Liver (tissue), 9 donors: Measurements from ENCODE around the gene CAPN15. TPM values are rescaled to one million over a fixed set of nuclear protein-coding genes. Genes with fewer than 3 reads are reported as not detected.

ENCODE experiments used
- DNase-seq: peaks from one replicate; pipeline ENCODE4 v3.0.0-alpha.2; 2017; ENCODE audit warnings: low spot score
- H3K27ac ChIP-seq, 2 donors: one replicate each; pipeline ENCODE4 v1.7.0; 2013; ENCODE audit warnings: inconsistent platforms in 2 of 2, low read length in 2 of 2, control low read depth in 1 of 2, low read depth in 1 of 2, mild to moderate bottlenecking in 1 of 2
- H3K27me3 ChIP-seq, 4 donors: one replicate each; pipeline versions ENCODE4 v1.6.1 to v1.7.0; 2013; ENCODE audit warnings: low read length in 3 of 4, inconsistent platforms in 1 of 4, mild to moderate bottlenecking in 1 of 4, moderate library complexity in 1 of 4; ENCODE audit not compliant: control insufficient read depth in 4 of 4, insufficient read depth in 4 of 4
- H3K36me3 ChIP-seq, 4 donors: one replicate each; pipeline versions ENCODE4 v1.6.1 to v1.7.0; 2013; ENCODE audit warnings: low read length in 3 of 4, mild to moderate bottlenecking in 3 of 4, low read depth in 1 of 4, moderate library complexity in 1 of 4; ENCODE audit not compliant: control insufficient read depth in 4 of 4, insufficient read depth in 3 of 4
- H3K4me1 ChIP-seq, 4 donors: one replicate each; pipeline versions ENCODE4 v1.6.1 to v1.7.0; 2013; ENCODE audit warnings: low read length in 3 of 4, mild to moderate bottlenecking in 3 of 4, moderate library complexity in 1 of 4; ENCODE audit not compliant: control insufficient read depth in 4 of 4, insufficient read depth in 4 of 4
- H3K4me3 ChIP-seq, 3 donors: one replicate each; pipeline versions ENCODE4 v1.6.1 to v1.7.0; 2013; ENCODE audit warnings: low read length in 3 of 3, control low read depth in 1 of 3, low read depth in 1 of 3, mild to moderate bottlenecking in 1 of 3
- H3K9ac ChIP-seq, 2 donors: one replicate each; pipeline ENCODE4 v1.7.0; 2013; ENCODE audit warnings: low read length in 2 of 2, mild to moderate bottlenecking in 2 of 2, moderate library complexity in 2 of 2, control low read depth in 1 of 2, low read depth in 1 of 2
- H3K9me3 ChIP-seq, 4 donors: one replicate each; pipeline versions ENCODE4 v1.6.1 to v1.7.0; 2013; ENCODE audit warnings: low read length in 3 of 4; ENCODE audit not compliant: control insufficient read depth in 4 of 4
- EGR1 ChIP-seq, 2 donors: IDR thresholded peaks; 2 replicates each; pipeline ENCODE4 v1.6.1; 2016 to 2018; ENCODE audit warnings: antibody characterized with exemption in 2 of 2, low read depth in 2 of 2
- FOXA1 ChIP-seq: IDR thresholded peaks from 2 replicates; pipeline ENCODE4 v1.6.1; 2016; ENCODE audit warnings: antibody characterized with exemption
- FOXA2 ChIP-seq: IDR thresholded peaks from 2 replicates; pipeline ENCODE4 v1.6.1; 2016; ENCODE audit warnings: antibody characterized with exemption
- GABPA ChIP-seq, 2 donors: IDR thresholded peaks in 1 of 2; conservative IDR thresholded peaks in 1 of 2; 2 replicates each; pipeline ENCODE4 v1.6.1; 2016; ENCODE audit warnings: antibody characterized with exemption in 2 of 2, mild to moderate bottlenecking in 1 of 2, moderate library complexity in 1 of 2
- HNF4A ChIP-seq, 2 donors: conservative IDR thresholded peaks; 2 replicates each; pipeline ENCODE4 v1.6.1; 2016; ENCODE audit warnings: antibody characterized with exemption in 2 of 2, mild to moderate bottlenecking in 2 of 2
- HNF4G ChIP-seq: IDR thresholded peaks from 2 replicates; pipeline ENCODE4 v1.6.1; 2016; ENCODE audit warnings: antibody characterized with exemption
- JUND ChIP-seq, 2 donors: IDR thresholded peaks; 2 replicates each; pipeline ENCODE4 v1.6.1; 2016; ENCODE audit warnings: antibody characterized with exemption in 2 of 2
- NR2F2 ChIP-seq: IDR thresholded peaks from 2 replicates; pipeline ENCODE4 v1.6.1; 2016; ENCODE audit warnings: antibody characterized with exemption
- RAD21 ChIP-seq, 2 donors: IDR thresholded peaks; 2 replicates each; pipeline ENCODE4 v1.6.1; 2016; ENCODE audit warnings: antibody characterized with exemption in 2 of 2, mild to moderate bottlenecking in 2 of 2
- RXRA ChIP-seq, 2 donors: IDR thresholded peaks; 2 replicates each; pipeline ENCODE4 v1.6.1; 2017 to 2018; ENCODE audit warnings: antibody characterized with exemption in 2 of 2, mild to moderate bottlenecking in 1 of 2
- SP1 ChIP-seq: IDR thresholded peaks from 2 replicates; pipeline ENCODE4 v1.6.1; 2018; ENCODE audit warnings: antibody characterized with exemption, mild to moderate bottlenecking
- TAF1 ChIP-seq: conservative IDR thresholded peaks from 2 replicates; pipeline ENCODE4 v1.6.1; 2016; ENCODE audit warnings: antibody characterized with exemption, mild to moderate bottlenecking
- YY1 ChIP-seq: IDR thresholded peaks from 2 replicates; pipeline ENCODE4 v1.6.1; 2016; ENCODE audit warnings: antibody characterized with exemption, mild to moderate bottlenecking
- WGBS: extraction: QIAGEN DNeasy Blood & Tissue Kit; methylation state at CpG from one replicate; pipeline ENCODE4 v1.1.7; 2013; 5-methylcytosine and 5-hydroxymethylcytosine counted together
- polyA plus RNA-seq, 2 donors: library from polyadenylated mRNA; stranded (reverse) in 1 of 2; unstranded in 1 of 2; fragments of 200-250 nt in 1 of 2; fragments of >200 nt in 1 of 2; fragmentation: Nextera tagmentation in 1 of 2; extraction: Ambion mirVana in 1 of 2; gene quantifications; one replicate each; pipeline versions ENCODE4 v1.2.1 to v1.2.3, GENCODE V29; 2013 to 2015
- total RNA-seq, 2 donors: library from RNA; depleted of rRNA; stranded (reverse); fragments of >200 nt; gene quantifications; one replicate each; pipeline ENCODE4 v1.2.3, GENCODE V29; 2014
- TF ChIP-seq, protein P1 (sequence below): IDR thresholded peaks from 2 replicates; pipeline ENCODE4 v1.6.1; 2016; ENCODE audit warnings: antibody characterized with exemption
- TF ChIP-seq, protein P2 (sequence below): IDR thresholded peaks from 2 replicates; pipeline ENCODE4 v1.6.1; 2016; ENCODE audit warnings: antibody characterized with exemption, mild to moderate bottlenecking
- TF ChIP-seq, protein P3 (sequence below): IDR thresholded peaks from 2 replicates; pipeline ENCODE4 v1.6.1; 2016; ENCODE audit warnings: antibody characterized with exemption
- TF ChIP-seq, protein P4 (sequence below): IDR thresholded peaks from 2 replicates; pipeline ENCODE4 v1.6.1; 2016; ENCODE audit warnings: antibody characterized with exemption
- TF ChIP-seq, protein P5 (sequence below): fragments of 150-350 bp; IDR thresholded peaks from 2 replicates; pipeline ENCODE4 v1.5.1; 2017; ENCODE audit warnings: improper control_type of control experiment, low read depth, low read length; ENCODE audit not compliant: missing input control
- donor health status: healthy.
- donor health status: healthy.
- donor health status: healthy.
- donor health status: healthy.
- donor health status: healthy.

CAPN15 gene
- total and polyA plus RNA-seq, 4 donors = 5.9 to 37.2 (median 21.6) TPM

DNA sequence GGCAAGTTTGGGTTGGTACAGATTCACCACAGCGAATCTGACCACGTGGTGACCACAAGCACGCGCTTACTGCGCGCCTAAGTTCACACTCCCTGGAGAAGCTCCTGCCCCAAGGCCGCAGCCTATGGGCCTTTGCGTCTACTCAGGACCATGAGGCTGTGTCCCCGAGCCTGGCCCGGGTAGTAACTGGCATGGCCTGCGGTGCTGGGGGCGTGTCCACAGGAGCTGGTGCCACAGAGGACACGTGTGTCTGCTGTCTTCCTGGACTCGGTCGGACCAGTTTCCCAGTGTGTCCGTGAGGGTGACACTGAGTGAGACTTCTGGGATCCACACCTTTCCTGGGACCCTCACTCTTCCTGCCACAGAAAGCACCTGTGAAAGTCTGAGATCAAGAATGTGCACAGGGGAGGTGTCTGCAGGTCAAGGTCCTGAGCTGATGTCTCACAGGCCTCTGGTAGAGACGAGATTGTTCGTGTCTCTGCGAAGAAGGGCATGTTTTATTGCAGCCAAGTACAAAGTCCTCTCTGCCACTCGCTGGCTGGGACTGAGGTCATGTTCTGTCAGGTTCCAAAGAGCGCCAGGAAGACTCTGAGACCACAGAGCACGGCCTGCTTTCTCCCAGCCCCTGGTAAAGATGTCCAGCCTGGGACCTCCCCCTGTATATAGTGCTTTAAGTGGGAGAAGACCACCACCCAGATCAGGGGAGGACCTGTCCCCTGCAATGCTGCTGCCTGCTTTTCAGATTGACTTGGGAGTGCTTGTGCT, 25.2 kb upstream of the CAPN15 start:
- 37% methylated on average over 22 of the region's 22 CpGs for WGBS
- Histone ChIP-seq H3K27me3 (no peaks in the 10 kb centered on the region), H3K27ac (peak overlapping the region; percentile 80 to 85), H3K9ac (peak overlapping the region; percentile 78 to 94), H3K4me3 (peak overlapping the region; percentile 43 to 79 (median 75)), H3K4me1 (peaks cover 7 to 31% (median 12%) of the 10 kb centered on the region in 4 donors), H3K36me3 (peaks cover 0 to 18% (median 1%) of the 10 kb centered on the region in 4 donors), H3K9me3 (no peaks in the 10 kb centered on the region)
- TF ChIP-seq, protein P1, sequence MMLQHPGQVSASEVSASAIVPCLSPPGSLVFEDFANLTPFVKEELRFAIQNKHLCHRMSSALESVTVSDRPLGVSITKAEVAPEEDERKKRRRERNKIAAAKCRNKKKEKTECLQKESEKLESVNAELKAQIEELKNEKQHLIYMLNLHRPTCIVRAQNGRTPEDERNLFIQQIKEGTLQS = no peak
- TF ChIP-seq SP1 (peak; percentile 99), RXRA (IDR thresholded peaks at IDR 0.05) (peak; percentile 85 to 89), HNF4A (conservative IDR thresholded peaks at IDR 0.05) (peak; percentile 99 to 100), JUND (IDR thresholded peaks at IDR 0.05) (peak; percentile 76 to 93), YY1 (peak; percentile 89), EGR1 (IDR thresholded peaks at IDR 0.05; ENCODE audit: low read depth in 2 of 2) (peak in 1 of 2 donors; percentile 10), FOXA2 (peak; percentile 26), RAD21 (IDR thresholded peaks at IDR 0.05) (peak; percentile 44 to 45), TAF1 (peak; percentile 54), FOXA1 (peak; percentile 60), HNF4G (peak; percentile 98), NR2F2 (peak; percentile 57), GABPA (IDR thresholded peaks at IDR 0.05 in 1 of 2, conservative IDR thresholded peaks at IDR 0.05 in 1 of 2) (peak in 1 of 2 donors; percentile 50)
- TF ChIP-seq, protein P2, sequence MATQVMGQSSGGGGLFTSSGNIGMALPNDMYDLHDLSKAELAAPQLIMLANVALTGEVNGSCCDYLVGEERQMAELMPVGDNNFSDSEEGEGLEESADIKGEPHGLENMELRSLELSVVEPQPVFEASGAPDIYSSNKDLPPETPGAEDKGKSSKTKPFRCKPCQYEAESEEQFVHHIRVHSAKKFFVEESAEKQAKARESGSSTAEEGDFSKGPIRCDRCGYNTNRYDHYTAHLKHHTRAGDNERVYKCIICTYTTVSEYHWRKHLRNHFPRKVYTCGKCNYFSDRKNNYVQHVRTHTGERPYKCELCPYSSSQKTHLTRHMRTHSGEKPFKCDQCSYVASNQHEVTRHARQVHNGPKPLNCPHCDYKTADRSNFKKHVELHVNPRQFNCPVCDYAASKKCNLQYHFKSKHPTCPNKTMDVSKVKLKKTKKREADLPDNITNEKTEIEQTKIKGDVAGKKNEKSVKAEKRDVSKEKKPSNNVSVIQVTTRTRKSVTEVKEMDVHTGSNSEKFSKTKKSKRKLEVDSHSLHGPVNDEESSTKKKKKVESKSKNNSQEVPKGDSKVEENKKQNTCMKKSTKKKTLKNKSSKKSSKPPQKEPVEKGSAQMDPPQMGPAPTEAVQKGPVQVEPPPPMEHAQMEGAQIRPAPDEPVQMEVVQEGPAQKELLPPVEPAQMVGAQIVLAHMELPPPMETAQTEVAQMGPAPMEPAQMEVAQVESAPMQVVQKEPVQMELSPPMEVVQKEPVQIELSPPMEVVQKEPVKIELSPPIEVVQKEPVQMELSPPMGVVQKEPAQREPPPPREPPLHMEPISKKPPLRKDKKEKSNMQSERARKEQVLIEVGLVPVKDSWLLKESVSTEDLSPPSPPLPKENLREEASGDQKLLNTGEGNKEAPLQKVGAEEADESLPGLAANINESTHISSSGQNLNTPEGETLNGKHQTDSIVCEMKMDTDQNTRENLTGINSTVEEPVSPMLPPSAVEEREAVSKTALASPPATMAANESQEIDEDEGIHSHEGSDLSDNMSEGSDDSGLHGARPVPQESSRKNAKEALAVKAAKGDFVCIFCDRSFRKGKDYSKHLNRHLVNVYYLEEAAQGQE = peak; percentile 83
- TF ChIP-seq, protein P3, sequence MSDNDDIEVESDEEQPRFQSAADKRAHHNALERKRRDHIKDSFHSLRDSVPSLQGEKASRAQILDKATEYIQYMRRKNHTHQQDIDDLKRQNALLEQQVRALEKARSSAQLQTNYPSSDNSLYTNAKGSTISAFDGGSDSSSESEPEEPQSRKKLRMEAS = peak; percentile 89
- TF ChIP-seq, protein P4, sequence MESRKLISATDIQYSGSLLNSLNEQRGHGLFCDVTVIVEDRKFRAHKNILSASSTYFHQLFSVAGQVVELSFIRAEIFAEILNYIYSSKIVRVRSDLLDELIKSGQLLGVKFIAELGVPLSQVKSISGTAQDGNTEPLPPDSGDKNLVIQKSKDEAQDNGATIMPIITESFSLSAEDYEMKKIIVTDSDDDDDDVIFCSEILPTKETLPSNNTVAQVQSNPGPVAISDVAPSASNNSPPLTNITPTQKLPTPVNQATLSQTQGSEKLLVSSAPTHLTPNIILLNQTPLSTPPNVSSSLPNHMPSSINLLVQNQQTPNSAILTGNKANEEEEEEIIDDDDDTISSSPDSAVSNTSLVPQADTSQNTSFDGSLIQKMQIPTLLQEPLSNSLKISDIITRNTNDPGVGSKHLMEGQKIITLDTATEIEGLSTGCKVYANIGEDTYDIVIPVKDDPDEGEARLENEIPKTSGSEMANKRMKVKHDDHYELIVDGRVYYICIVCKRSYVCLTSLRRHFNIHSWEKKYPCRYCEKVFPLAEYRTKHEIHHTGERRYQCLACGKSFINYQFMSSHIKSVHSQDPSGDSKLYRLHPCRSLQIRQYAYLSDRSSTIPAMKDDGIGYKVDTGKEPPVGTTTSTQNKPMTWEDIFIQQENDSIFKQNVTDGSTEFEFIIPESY = no peak
- TF ChIP-seq, protein P5, sequence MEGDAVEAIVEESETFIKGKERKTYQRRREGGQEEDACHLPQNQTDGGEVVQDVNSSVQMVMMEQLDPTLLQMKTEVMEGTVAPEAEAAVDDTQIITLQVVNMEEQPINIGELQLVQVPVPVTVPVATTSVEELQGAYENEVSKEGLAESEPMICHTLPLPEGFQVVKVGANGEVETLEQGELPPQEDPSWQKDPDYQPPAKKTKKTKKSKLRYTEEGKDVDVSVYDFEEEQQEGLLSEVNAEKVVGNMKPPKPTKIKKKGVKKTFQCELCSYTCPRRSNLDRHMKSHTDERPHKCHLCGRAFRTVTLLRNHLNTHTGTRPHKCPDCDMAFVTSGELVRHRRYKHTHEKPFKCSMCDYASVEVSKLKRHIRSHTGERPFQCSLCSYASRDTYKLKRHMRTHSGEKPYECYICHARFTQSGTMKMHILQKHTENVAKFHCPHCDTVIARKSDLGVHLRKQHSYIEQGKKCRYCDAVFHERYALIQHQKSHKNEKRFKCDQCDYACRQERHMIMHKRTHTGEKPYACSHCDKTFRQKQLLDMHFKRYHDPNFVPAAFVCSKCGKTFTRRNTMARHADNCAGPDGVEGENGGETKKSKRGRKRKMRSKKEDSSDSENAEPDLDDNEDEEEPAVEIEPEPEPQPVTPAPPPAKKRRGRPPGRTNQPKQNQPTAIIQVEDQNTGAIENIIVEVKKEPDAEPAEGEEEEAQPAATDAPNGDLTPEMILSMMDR = no peak
- DNase-seq = no peak
